A549 (cell line): Measurements from ENCODE around the gene EGFLAM.

ENCODE experiments used
- BHLHE40 ChIP-seq: IDR thresholded peaks from 2 replicates; pipeline ENCODE4 v1.6.1; 2012; ENCODE audit warnings: low read depth, low read length, inconsistent platforms
- CBX8 ChIP-seq: fragments of 200-600 bp; sonication (generic); IDR thresholded peaks from 2 replicates; pipeline ENCODE4 v1.6.1; 2016
- CHD2 ChIP-seq: fragments of 150-350 bp; IDR thresholded peaks from 2 replicates; pipeline ENCODE4 v1.6.1; 2014; ENCODE audit warnings: low read length; ENCODE audit not compliant: partially characterized antibody
- EP300 ChIP-seq, 2 experiments: fragments of >200 bp; sonication (Bioruptor Twin); formaldehyde crosslinking; IDR thresholded peaks; 2 replicates in 1 of 2; 3 replicates in 1 of 2; pipeline ENCODE4 v1.6.1; 2016 to 2017
- MYC ChIP-seq: IDR thresholded peaks from 2 replicates; pipeline ENCODE4 v1.6.1; 2012; ENCODE audit warnings: mild to moderate bottlenecking, inconsistent platforms, low read length, improper control_type of control experiment, borderline replicate concordance
- NPAS2 ChIP-seq: fragments of 250-450 bp; sonication (Bioruptor Pico); IDR thresholded peaks from 2 replicates; pipeline ENCODE4 v1.8.0; 2022; ENCODE audit warnings: mild to moderate bottlenecking, moderate library complexity, borderline replicate concordance
- POLR2A ChIP-seq: IDR thresholded peaks from 2 replicates; pipeline ENCODE4 v1.6.1; 2012; ENCODE audit warnings: mild to moderate bottlenecking, low read length
- RCOR1 ChIP-seq: fragments of 150-350 bp; IDR thresholded peaks from 2 replicates; pipeline ENCODE4 v1.6.1; 2014; ENCODE audit warnings: antibody characterized with exemption, low read length, low read depth
- RNF2 ChIP-seq: fragments of 200-600 bp; sonication (generic); IDR thresholded peaks from 2 replicates; pipeline ENCODE4 v1.6.1; 2016; ENCODE audit warnings: low read depth, mild to moderate bottlenecking, antibody characterized with exemption, moderate library complexity, borderline replicate concordance
- SMC3 ChIP-seq: fragments of >200 bp; sonication (Bioruptor Twin); formaldehyde crosslinking; IDR thresholded peaks from 3 replicates; pipeline ENCODE4 v1.6.1; 2018; ENCODE audit warnings: inconsistent platforms
- TF ChIP-seq, protein P1 (sequence below): fragments of >200 bp; sonication (Bioruptor Twin); formaldehyde crosslinking; IDR thresholded peaks from 3 replicates; pipeline ENCODE4 v1.5.1; 2016

DNA sequence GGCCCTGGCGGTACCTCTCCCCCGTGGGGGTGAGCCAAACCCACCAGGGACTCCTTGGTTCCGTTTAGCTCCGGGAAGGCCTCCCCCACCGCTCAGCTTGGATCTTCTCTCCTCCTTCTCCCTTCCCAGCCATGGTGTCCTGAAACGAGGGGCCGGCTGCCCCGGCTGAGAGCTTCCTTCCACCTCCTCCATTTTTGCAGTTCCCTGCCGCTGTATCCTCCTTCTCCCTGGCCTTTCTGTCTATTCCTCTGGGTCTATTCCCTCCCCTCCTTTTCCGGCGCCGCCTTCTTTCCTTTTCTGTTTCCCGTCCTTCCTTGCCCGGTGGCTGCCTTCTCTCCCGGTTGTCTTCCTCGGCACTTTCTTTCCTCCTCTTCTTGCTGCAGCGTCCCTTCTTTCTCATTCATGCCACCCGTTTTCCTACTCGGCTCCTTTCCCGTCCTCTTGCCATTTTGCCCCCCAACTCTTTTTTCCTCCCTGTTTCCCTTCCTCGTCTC lies 187.7 kb downstream of the EGFLAM start:
- TF ChIP-seq, protein P1, sequence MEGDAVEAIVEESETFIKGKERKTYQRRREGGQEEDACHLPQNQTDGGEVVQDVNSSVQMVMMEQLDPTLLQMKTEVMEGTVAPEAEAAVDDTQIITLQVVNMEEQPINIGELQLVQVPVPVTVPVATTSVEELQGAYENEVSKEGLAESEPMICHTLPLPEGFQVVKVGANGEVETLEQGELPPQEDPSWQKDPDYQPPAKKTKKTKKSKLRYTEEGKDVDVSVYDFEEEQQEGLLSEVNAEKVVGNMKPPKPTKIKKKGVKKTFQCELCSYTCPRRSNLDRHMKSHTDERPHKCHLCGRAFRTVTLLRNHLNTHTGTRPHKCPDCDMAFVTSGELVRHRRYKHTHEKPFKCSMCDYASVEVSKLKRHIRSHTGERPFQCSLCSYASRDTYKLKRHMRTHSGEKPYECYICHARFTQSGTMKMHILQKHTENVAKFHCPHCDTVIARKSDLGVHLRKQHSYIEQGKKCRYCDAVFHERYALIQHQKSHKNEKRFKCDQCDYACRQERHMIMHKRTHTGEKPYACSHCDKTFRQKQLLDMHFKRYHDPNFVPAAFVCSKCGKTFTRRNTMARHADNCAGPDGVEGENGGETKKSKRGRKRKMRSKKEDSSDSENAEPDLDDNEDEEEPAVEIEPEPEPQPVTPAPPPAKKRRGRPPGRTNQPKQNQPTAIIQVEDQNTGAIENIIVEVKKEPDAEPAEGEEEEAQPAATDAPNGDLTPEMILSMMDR = no peak
- TF ChIP-seq POLR2A (no peak), SMC3 (no peak), RCOR1 (no peak), CHD2 (no peak), NPAS2 (CRISPR knock-in tag) (no peak), CBX8 (no peak), EP300 (IDR thresholded peaks at IDR 0.05) (no peak), RNF2 (no peak), BHLHE40 (no peak), MYC (no peak)
